GM19372 (cell line): ENCODE measurements around the gene CBX5.
"Not testable (repeated sequence)": the region's sequence is repeated elsewhere in the genome, so short reads cannot be mapped to it uniquely, and the experiment has no call there.

ENCODE experiments used
- ATAC-seq: cut with Tn5 transposase; IDR thresholded peaks from one replicate; pipeline ENCODE4 v1.9.1; 2021; ENCODE audit warnings: mild to moderate bottlenecking, low read depth, moderate library complexity; ENCODE audit not compliant: unreplicated experiment

Gene CBX5

DNA sequence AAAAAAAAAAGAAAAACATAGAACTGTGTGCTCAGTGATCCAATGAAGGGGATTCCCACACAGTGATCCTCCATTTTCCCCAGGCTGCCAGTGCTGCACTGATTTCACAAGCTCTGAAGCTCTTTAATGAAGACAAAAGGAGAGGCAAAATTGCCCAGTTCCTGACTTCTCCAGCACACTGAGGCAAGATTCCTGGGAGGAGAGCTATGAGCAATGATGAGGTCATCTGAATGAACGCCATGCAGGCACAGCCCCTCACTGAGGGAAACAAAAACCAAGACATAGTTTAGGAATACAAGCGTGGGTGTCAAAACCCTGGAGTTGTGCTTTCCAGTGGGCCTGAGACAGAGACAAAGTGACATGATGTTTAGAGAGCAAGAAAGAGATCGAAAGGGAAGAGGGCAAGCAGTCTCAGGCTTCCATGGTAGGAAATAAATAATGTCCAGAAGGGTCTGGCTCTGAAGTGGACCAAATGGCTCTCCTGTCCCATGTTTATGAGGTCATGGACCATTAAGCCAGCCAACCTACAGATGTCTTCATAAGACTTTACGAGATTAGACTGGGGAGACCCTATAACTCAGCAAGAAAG lies 50.2 kb downstream of the CBX5 start:
- no peak for ATAC-seq

DNA sequence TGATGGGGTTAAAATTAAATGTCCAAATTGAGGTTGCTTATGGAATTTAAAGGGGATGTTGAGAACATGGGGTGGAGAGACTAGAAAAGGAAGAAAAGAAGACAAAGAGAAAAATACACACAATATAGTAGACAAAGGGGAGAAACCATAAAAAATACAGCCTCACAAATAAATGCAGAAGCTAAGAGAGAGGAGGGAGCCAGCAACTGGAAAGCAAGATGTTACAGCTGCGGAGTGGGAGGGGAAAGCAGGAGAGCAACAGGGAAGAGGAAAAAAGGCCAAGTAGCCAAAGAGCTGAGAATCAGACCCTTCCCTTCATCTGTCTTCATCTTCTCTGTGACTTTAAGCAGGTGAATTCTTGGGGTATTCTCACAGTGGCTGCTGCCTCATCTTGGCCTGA lies 51.5 kb downstream of the CBX5 start:
- ATAC-seq = no peak

DNA sequence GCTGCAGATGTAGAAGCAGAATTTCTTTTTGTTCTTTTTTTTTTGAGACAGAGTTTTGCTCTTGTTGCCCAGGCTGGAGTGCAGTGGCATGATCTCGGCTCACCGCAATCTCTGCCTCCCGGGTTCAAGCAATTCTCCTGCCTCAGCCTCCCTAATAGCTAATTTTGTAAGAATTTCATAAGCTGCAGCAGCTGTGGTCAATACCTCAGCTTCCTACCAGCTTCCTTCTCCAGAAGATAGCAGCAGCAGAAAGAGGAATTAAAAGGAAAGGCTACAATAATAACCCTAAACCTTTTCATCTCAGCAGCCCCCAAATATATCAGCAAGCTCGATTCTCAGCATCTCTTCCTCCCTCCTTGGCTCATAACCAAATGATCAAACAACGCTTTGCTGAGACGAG lies 52.0 kb downstream of the CBX5 start:
- ATAC-seq = not testable (repeated sequence)

DNA sequence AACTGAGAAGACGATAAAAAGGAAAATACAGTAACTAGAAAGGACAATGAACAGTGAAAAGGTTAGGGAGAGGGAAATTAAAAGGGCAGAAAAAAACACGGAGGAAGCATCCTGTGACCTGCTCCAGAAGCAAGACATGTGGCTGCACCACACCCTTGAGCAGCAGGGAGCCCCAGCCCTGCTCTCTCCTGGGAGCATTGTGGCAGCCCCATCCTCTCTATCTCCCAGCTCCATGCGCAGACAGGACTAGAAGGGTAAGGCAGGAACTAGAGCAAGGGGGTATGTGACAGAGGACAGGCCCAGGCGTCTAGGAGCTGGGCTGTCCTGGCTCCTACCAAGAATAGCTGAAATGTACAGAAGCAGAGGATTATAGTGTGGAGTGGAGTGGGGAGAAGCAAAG lies 52.5 kb downstream of the CBX5 start:
- ATAC-seq = no peak

DNA sequence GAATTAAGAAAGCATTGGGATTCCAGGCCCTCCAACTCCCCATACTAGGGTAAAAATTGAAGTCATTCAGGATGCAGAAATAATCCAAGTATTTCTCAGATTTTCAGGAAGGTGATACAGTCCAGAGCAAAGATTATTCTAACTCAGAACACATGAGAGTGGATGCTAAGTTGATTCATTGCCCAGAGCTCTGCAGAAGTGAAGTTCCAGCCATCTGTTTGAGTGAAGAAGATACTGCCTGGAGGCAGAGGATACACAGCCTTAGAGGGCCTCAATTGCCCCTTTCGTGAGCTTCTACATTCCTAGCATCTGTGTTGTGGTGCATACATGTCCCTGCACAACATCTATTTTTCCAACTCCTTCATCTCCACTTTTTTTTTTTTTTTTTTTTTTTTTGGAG lies 54.3 kb downstream of the CBX5 start:
- ATAC-seq = no peak

DNA sequence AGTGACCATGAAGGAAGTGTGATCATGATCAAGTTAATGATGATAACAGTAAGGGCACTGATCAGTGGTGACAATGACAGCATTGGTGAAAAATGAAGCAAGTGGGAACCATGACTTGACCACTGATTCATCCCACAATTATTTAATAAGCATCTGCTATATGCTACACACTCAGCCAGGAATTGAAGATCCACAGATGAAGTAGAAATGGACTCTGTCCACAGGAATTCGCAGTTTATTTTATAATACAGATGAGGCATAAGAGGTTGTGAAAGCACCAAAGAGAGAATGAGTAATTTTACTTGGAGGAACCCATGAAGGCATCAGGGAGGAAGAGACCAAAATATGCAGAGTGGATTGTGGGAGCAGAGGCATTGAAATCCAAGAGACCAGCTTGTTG lies 57.3 kb downstream of the CBX5 start:
- ATAC-seq = no peak

DNA sequence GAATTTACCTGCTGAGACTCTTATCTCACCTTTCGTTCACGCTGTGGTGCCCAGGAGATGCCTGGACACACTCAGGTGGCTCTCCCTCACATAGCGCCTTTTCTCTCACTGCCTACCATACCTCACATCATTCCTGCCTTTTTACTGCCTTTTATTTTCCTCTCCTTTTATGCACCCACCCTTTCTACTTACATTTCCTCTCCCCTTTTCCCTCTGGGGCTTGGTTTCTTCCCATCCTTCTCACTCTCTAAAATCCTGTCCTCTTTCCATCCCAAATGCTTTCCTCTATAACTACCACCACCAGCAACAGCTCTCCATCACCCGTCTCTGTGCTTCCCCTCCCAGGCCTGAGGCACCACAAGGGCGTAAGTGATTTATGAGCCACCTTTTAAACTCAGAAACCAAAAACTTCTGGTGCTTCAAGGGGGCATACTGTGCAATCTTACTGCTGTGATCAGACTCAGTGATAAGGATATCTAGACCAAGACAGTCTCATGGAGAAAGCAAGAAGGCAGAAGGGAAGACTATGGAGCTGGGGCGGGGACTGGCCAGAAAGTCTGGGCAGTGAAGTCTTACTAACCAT lies 58.4 kb downstream of the CBX5 start:
- ATAC-seq = no peak

DNA sequence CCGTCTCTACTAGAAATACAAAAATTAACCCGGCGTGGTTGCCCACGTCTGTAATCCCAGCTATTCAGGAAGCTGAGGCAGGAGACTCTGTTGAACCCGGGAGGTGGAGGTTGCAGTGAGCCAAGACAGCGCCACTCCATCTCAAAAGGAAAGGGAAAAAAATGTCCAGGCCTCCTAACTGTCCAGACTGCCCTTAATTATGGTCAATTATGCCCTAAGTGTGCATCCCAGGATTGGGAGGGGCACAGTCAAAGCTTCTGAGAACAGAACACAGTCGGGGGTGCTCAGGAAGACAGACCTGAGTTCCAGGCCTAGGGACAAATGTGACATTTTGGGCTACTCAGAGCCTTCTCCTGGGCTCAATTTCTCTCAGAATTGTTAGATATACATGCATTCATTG lies 59.4 kb downstream of the CBX5 start:
- no peak for ATAC-seq

DNA sequence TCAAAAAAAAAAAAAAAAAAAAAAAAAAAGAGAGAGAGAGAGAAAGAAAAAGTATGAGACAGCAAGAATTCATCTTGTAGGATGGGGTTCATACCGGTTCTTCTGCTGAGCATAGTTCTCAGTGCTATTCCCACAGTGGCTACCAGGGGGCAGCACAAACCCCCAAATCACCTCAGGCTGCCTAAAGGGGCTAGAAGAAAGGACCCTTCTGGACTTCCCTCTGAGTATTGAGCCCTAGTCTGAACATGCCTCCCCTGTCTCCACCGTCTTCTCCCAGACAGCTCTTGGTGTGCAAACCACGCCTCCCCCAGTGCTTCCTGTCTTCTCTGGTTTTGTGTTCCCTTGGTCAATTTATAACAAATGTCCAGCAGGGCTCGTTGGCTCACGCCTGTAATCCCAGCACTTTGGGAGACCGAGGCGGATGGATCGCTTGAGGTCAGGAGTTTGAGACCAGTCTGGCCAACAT lies 59.8 kb downstream of the CBX5 start:
- no peak for ATAC-seq

DNA sequence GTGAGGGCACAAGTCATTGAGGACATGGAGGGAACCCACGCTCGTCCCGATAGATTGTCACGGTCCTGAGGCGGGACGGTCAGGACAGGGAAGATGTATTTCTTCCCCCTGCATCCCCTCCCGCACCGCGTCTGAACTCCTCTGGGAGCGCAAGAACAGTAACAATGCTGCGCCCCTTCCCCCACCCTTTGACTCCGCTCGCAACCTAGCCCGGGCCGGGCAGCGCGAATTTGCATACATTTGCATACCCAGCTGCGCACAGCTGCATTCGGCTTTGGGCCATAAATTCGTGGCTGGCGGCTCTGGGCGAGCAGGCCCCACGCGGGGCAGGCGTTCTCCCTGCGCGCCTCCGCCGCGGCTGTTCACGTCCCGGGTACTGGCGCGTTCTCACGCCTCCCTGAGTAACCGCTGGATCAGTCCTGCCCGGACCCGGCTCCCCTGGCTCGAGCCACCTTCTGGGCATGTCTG lies 62.1 kb downstream of the CBX5 start:
- ATAC-seq = no peak

DNA sequence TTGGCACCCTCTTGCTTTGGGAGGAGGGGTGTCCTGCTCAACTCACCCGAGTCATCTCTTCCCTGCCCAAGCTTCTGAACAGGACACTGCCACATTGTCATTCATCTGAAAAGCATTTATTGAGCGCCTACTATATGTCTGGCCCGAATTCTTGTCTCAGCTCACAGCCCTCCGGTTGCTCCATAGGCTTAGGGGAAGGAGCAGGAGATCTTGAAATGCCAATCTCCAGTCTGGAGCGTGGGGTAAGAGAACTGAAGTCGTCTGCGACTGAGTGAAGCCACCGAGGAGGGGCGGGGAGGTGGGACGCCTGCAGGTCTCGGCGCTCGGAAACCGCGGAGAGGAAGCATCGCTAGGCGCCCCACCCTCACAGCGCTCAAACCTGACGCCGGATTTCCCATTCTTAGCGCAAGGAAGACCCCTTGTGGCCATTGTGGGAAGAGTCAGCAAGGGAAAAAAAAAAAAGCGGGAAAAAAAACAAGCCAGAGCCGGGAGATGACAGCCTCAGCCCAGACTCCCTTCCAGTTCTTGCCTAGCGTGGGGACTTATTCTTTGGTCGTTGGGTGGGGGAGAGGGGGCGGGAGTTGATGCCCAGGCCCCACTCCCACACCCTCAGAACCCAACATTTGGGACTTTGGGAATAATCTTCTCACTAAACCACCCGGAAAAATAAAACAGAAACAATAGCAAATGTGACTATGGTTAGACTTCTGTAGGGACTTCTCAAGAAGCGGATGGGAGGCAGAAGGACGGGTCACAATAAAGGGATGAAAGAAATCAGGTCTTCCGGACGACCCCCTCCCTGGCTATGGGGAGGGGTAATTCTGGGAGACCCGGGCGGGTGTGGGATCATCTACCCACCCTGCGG lies 62.9 kb downstream of the CBX5 start:
- no peak for ATAC-seq

DNA sequence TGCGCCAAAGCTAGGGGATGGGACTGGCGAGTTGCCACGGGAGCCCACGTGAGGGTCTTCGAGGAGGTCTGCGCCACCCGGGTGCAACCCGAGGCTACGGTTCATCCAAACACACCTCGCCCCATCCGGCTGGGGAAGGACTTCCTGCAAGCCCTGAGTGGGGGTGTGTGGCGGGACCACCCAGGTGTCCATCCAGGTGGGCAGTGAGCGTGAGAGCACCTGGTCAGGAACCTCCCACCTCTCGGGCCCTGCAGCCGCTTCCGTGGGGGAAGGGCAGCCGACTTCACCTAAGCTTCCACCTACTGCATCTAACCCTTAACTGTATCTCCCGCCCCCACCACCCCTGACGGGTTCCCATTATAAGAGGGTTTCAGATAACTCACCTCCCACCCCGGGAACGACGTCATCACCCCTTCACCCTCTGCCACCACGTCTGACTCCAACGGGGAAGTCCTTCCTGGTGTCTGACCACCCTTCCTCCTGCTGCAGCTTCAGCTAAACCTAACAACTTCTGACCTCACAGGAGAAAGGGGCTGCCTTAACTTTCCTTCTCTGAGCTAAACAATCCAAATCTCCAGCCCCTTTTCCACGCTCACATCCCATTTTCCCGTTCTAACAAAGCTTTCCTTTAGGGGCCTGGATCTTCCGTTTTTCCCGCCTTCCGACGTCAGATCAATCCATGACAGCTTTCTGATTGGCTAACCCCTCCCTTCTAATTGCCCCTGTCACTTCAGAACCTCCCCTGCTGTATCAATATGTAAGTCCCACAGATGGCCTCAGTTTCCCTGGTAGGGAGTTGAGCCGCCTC lies 63.7 kb downstream of the CBX5 start:
- ATAC-seq = no peak

DNA sequence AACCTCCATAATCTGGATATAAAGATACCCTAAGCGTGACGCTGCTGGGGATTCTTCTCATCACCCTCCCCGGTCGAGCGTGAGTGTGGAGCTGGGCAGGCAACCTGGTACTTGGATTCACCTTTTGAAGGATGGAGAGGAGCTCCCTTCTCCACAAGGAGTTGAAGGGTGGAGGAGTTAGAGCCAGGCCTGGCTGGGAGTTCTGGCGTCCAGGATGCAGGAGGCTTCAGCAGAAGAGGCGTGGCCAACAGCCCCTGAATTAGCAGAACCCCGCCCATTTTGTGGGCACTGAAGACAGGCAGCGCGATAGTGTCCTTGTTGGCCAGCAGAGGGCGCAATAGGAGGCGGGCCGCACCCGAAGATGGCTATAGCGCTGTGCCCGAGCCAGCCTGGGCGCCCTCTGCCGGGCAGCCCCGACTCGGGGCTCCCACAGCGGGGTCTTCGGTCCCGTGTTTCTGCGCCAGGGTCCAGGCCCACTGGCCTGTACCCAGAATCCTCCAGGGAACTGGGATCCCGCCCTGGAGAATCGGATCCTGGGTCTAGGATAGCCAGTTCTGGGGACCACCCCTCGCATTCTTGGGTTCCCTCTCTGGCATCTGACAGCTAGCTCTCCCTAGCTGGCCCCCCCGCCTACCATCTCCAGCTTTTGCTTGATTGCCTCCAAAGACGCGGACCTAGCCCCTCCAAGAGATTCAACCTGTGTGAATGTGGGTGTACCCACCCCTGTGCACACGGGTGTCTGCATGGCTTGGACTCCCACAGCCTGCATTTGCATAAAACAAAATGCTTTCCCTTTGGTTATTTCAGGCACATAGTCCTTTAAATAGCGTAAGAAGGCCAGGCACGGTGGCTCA lies 65.1 kb downstream of the CBX5 start:
- peak; percentile 82 for ATAC-seq

DNA sequence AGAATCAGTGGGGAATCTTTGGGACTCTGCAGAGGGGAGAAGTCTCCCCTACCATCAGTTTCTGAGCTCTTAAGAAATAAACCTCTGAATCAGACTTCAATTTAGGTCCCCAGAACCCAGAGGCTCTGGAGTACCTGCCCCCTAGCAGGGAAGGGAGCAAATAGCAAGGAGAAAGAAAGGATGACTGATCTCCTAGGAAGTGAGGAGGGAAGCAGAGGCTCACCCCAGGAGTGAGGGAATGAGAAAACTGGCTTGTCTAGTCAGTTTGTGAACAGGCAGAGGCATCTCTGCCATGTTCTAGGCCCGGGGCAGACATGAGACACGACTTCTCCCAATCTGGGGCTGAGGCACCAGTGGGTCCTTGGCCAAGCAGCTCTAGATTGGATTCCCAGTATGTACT lies 66.8 kb downstream of the CBX5 start:
- no peak for ATAC-seq

DNA sequence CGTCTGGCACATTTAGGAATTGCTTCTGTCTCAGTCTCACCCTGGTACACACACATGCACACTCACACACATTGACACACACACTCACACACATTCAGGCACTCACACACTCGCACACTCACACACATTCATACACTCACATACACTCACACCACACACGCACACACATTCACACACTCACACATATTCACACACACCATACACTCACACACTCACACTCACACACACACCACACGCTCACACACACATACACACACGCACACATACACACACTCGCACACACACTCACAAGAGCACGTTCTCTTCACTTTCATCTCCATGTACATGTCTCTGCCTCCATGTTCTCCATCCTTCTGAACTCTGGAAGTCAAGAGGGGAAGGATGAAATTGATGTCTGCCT lies 68.0 kb downstream of the CBX5 start:
- no peak for ATAC-seq

DNA sequence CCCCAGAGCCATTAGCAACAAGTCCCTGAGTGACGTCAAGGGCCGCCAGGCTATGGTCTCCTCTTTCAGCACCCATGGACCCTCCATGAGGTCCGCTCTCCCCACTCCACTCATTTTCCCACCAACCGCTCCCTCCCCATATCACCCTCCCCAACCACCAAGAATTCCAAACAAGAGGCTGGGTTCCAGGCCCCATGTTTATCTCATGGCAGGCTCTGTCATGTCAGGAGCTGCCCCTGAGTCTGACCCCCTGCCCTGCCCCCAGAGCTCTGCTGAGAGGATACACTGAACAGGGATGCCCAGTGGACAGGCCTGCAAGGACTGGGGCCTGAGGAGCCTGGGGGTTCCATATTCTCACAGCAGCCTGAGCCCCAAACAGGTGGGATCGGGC lies 69.5 kb downstream of the CBX5 start:
- ATAC-seq = no peak

DNA sequence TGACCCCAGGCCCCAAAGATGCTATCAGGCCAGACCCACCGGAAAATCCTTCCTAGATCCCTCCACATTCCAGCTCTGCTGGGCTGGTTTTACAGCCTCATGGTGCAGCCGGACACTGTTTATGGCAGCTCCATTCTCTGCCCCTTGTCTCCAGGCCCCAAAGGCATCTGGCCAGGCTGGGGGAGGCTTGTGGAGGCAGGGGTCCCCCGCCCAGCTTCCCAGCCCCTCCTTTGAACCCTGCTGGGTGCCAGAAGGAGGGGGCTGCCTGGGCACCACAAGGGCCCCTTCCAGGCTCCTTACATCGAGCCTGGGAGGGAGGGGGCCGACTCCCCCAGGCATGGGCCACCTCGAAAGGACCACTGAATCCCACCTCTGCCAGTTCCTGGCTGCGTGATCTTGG lies 71.3 kb downstream of the CBX5 start:
- ATAC-seq = no peak

DNA sequence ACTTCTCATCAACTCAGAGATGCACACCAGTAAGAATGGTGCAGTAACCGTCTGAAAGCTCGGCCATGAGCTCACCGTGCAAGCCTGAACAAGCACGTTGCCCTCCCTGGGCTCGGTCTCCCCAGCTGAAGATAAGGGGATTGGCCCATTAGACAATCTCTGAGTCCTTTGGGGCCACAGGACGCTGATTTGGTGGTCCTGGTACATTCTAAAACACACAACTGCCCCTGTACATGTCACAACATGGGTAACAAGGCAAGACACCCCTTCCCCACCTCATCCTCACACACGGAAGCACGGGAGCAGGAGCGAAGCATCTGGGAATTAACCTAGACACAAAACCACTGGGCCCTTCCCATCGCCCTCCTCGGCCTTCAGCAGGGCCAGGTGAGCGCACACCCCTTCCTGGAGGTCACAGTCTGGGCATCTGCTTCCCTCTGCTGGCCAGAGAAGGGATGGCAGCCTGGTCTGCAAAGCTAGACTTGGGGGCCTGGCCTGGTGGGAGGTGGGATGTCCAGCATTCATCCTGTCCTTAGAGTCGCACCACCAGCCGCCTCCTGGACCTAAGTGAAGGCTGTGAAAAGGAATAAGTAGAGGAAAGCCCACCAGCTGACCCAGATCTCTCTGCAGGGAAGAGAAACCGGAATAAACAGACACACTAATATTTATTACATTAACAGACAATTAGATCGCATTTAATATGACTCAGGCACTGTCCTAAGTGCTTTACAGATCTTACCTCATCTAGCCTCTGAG lies 72.2 kb downstream of the CBX5 start:
- ATAC-seq = peak; percentile 76

DNA sequence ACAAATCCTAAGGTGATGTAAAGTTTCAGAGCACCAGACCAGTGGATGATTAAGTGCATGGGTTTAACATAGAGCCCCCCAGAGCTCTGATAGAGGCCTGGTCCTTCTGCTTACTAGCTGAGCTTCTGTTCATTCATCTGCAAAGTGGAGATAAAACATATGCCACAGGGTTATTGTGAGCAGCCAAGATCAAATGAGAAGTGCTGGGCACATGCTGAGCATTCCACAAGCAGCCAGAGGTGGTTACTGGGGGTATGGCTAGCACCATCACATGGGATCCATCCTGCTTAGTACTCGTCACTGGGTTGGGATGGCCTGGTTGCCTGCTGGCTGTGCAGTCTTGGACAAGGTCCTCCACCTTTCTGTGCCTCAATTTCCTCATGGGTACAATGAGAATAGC lies 73.1 kb downstream of the CBX5 start:
- no peak for ATAC-seq
